HL-60 (cell line): ENCODE results near the gene ACP6.

Experiments used
- DNase-seq, 2 experiments: peaks; one replicate each; pipeline ENCODE4 v3.0.0-alpha.2; 2010 to 2020; ENCODE audit warnings: low read depth in 1 of 2, low spot score in 1 of 2
- H3K27ac ChIP-seq: fragments of 250-450 bp; sonication (Bioruptor Pico); replicated peaks from 2 replicates; pipeline ENCODE4 v1.5.1; 2020; ENCODE audit warnings: mild to moderate bottlenecking, moderate library complexity
- H3K27me3 ChIP-seq: fragments of 250-450 bp; sonication (Bioruptor Pico); 2 replicates; pipeline ENCODE4 v1.5.1; 2021; ENCODE audit warnings: mild to moderate bottlenecking, moderate library complexity; ENCODE audit not compliant: insufficient read depth, poor library complexity, severe bottlenecking
- H3K4me3 ChIP-seq: replicated peaks from 2 replicates; pipeline ENCODE4 v1.5.1; 2011; ENCODE audit warnings: mild to moderate bottlenecking, control low read depth, low read length; ENCODE audit not compliant: insufficient read depth
- GABPA ChIP-seq: IDR thresholded peaks from 2 replicates; pipeline ENCODE4 v1.6.1; 2012; ENCODE audit warnings: low read depth
- POLR2AphosphoS5 ChIP-seq: IDR thresholded peaks from 2 replicates; pipeline ENCODE4 v1.6.1; 2012; ENCODE audit warnings: low read depth
- SPI1 ChIP-seq: IDR thresholded peaks from 2 replicates; pipeline ENCODE4 v1.6.1; 2012; ENCODE audit warnings: low read depth, mild to moderate bottlenecking, borderline replicate concordance
- TF ChIP-seq, protein P1 (sequence below): IDR thresholded peaks from one replicate; pipeline ENCODE4 v1.5.1; 2011; ENCODE audit warnings: low read length, control low read depth, inconsistent platforms; ENCODE audit not compliant: insufficient read depth
- TF ChIP-seq, protein P2 (sequence below): IDR thresholded peaks from 2 replicates; pipeline ENCODE4 v1.6.1; 2012; ENCODE audit warnings: low read depth; ENCODE audit not compliant: insufficient replicate concordance

The ACP6 gene

DNA sequence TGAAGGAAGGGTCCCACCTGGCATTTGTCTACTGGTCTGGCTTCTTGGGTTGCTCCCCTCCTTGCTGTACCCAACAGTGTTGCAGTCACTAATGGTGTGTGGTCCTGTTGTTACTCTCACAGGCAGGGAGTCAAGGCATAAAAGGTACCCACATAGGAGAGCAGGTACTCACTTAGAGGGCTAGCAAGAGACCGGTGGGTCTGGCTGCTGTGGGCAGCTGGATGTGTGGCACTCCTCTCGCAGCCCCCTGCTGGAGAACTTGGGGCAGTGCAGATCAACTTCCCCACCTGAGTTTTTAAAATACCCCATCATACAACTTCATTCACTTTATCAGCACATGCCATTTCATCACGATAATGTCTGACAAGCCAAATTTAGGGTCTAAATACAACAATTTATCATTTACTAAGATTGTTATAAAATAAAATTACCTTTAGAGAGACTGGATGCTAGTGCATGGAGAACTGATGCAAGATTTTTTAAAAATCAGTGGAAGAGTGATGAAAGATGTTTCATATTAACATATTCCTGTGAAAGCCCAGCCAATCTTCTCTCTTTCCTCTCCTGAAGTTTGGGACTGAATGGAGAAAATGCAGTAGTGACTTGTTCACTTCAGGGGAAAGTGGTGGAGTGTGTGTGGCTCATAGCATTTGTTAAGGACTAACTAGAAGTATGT lies 42.8 kb downstream of the ACP6 start:
- no peak overlapping the region for H3K27ac ChIP-seq
- DNase-seq = peak in 1 of 2 experiments; percentile 18
- H3K4me3 ChIP-seq = no peak overlapping the region
- TF ChIP-seq SPI1 = peak; percentile 29; the same call in 1 of the 2 replicates
- TF ChIP-seq, protein P1, sequence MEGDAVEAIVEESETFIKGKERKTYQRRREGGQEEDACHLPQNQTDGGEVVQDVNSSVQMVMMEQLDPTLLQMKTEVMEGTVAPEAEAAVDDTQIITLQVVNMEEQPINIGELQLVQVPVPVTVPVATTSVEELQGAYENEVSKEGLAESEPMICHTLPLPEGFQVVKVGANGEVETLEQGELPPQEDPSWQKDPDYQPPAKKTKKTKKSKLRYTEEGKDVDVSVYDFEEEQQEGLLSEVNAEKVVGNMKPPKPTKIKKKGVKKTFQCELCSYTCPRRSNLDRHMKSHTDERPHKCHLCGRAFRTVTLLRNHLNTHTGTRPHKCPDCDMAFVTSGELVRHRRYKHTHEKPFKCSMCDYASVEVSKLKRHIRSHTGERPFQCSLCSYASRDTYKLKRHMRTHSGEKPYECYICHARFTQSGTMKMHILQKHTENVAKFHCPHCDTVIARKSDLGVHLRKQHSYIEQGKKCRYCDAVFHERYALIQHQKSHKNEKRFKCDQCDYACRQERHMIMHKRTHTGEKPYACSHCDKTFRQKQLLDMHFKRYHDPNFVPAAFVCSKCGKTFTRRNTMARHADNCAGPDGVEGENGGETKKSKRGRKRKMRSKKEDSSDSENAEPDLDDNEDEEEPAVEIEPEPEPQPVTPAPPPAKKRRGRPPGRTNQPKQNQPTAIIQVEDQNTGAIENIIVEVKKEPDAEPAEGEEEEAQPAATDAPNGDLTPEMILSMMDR = peak; percentile 87
- TF ChIP-seq, protein P2, sequence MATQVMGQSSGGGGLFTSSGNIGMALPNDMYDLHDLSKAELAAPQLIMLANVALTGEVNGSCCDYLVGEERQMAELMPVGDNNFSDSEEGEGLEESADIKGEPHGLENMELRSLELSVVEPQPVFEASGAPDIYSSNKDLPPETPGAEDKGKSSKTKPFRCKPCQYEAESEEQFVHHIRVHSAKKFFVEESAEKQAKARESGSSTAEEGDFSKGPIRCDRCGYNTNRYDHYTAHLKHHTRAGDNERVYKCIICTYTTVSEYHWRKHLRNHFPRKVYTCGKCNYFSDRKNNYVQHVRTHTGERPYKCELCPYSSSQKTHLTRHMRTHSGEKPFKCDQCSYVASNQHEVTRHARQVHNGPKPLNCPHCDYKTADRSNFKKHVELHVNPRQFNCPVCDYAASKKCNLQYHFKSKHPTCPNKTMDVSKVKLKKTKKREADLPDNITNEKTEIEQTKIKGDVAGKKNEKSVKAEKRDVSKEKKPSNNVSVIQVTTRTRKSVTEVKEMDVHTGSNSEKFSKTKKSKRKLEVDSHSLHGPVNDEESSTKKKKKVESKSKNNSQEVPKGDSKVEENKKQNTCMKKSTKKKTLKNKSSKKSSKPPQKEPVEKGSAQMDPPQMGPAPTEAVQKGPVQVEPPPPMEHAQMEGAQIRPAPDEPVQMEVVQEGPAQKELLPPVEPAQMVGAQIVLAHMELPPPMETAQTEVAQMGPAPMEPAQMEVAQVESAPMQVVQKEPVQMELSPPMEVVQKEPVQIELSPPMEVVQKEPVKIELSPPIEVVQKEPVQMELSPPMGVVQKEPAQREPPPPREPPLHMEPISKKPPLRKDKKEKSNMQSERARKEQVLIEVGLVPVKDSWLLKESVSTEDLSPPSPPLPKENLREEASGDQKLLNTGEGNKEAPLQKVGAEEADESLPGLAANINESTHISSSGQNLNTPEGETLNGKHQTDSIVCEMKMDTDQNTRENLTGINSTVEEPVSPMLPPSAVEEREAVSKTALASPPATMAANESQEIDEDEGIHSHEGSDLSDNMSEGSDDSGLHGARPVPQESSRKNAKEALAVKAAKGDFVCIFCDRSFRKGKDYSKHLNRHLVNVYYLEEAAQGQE = no peak
- H3K27me3 ChIP-seq = no peaks in the 10 kb centered on the region

DNA sequence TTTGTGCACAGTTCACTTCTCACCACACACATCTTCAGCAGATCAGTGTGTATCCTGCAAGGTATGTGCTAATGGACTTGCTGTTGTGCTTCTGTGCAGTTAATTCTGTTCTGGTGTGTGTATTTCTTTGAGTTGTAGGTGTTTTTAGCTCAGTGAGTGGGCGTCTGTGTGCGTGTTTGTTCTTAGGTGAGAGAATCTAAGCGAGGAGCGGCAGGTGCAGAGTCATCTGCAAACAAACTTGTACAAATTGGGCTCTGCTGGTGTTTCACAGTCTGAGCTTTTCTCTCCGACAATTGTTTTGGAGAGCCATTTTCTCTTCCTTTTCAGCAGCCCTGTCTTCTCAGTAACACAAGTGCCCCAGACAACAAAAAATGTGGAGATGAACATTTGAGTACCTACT lies 43.6 kb downstream of the ACP6 start:
- H3K27ac ChIP-seq = no peak overlapping the region
- DNase-seq = no peak
- H3K4me3 ChIP-seq = no peak overlapping the region
- peaks cover 2% of the 10 kb centered on the region for H3K27me3 ChIP-seq
- TF ChIP-seq SPI1 (no peak), GABPA (no peak), POLR2AphosphoS5 (no peak)
- TF ChIP-seq, protein P1 = no peak
- TF ChIP-seq, protein P2 = no peak

DNA sequence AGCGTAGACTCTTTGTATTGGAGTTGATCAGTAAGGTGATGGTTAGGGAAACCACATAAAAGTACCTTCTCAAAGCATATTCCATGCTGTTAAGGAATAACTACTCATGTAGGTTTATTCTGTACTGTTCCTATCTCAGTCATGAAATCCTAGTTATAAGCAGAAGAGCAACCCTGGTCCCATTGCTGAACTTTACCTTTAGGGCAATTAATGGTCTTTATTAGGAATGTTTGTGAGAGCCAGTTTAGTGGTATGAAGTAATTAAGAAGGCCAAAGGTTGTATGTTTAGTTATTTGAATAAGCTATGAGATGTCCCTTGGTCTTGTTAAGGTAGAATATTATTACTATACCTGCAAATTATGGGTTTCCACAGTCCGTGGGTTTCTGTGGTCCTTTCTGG lies 44.0 kb downstream of the ACP6 start:
- Histone ChIP-seq H3K4me3 (no peak overlapping the region), H3K27me3 (peaks cover 2% of the 10 kb centered on the region), H3K27ac (no peak overlapping the region)
- TF ChIP-seq SPI1 (no peak), GABPA (no peak), POLR2AphosphoS5 (no peak)
- TF ChIP-seq, protein P1 = no peak
- TF ChIP-seq, protein P2 = no peak
- no peak for DNase-seq
